Activated naive CD4-positive, alpha-beta T cell treated with anti-CD3 and anti-CD28 coated beads, Interleukin-2, amount 10 ng/mL, durations not matched to agents 7 days and 5 days (primary cell): Measurements from ENCODE around the gene TK1.

Experiments
- CTCF ChIA-PET: fragments of 350-600 bp; sonication (Branson Sonifier 250); formaldehyde crosslinking; loops from one replicate; lab custom pipeline; 2021; ENCODE audit warnings: antibody characterized with exemption; lab: Charles Lee
- DNase-seq: peaks from one replicate; pipeline ENCODE4 v3.0.0-alpha.2; 2020
- H3K27ac Mint-ChIP-seq: one replicate; pipeline ENCODE4 v1.8.0; 2021; ENCODE audit warnings: mild to moderate bottlenecking, moderate library complexity, mixed read lengths
- H3K27me3 Mint-ChIP-seq: one replicate; pipeline ENCODE4 v1.8.0; 2021; ENCODE audit warnings: mild to moderate bottlenecking, mixed read lengths
- H3K36me3 Mint-ChIP-seq: one replicate; pipeline ENCODE4 v1.8.0; 2021; ENCODE audit warnings: mixed read lengths
- H3K4me1 Mint-ChIP-seq: one replicate; pipeline ENCODE4 v1.8.0; 2021; ENCODE audit warnings: mixed read lengths
- H3K4me3 Mint-ChIP-seq: one replicate; pipeline ENCODE4 v1.8.0; 2021; ENCODE audit warnings: mild to moderate bottlenecking, moderate library complexity, mixed read lengths
- H3K9me3 Mint-ChIP-seq: one replicate; pipeline ENCODE4 v1.8.0; 2021; ENCODE audit warnings: mixed read lengths

TK1 gene

DNA sequence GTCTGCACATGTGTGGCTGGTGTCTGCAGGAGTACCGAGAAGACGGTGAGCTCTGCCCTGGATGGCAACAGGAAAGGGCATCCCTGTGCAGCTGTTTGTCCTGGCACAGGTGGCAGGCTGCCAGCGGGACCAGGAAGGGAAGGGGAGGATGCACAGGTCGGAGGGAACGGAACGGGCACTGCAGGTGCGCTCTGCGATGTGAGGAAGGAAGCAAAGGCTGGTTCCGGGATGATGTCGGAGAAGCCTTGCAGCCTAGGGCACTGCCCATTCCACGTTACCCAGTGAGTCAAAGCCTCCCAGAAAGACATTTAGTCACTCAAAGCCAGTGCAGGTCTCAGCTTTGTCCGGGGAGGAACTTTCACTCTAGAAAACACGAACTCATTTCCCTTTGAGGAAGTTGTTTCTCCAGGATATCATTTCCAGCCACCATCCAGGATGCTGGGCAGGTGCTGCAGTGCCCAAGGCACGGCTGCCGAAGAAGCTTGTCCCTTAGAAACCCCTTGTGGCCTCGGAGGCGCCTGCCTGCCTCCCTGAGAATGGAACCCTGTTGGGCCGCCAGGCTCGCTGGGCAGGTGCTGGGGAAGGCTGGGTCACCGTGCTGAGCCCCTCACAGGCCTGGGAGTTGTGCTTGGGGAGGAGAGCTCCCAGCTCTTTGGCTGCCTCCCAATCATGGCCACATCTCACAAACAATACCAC is 40.1 kb upstream of the TK1 start:
- no peak overlapping the region for H3K27ac Mint-ChIP-seq

DNA sequence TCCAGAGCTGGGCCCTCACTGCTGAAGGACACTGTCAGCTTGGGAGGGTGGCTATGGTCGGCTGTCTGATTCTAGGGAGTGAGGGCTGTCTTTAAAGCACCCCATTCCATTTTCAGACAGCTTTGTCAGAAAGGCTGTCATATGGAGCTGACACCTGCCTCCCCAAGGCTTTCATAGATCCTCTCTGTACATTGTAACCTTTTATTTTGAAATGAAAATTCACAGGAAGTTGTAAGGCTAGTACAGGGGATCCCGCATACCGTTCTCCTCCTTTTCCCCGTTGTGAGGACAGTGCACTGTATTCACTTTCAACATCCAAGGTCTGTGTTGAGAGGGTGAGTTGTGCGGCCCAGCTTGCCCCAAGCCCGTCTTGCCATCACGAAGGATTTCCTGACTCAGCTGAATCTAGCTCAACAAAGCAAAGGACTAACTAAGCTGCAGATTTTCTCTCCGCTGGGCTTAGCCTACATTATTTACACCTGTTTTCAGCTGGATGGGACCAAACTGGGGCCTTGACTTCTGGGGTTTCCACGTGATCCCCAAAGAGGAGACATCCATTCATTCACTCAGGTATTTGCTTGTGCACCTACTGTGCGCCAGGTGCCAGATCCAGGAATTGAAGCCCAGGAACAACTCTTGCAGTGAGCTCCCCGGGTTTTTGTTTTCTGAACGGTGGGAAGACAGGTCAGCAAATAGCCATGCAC is 39.4 kb upstream of the TK1 start:
- CTCF ChIA-PET, result interaction anchor here (1.4 to 1.8 kb wide), 3 partner anchors 25 to 141 kb away, joined by 3 to 8 read pairs (median 5); no protein-coding TSS in a partner anchor
- H3K4me3 Mint-ChIP-seq, result no peak overlapping the region
- peaks cover 6% of the 10 kb centered on the region for H3K4me1 Mint-ChIP-seq
- H3K27me3 Mint-ChIP-seq, result peaks cover 51% of the 10 kb centered on the region
- H3K27ac Mint-ChIP-seq, result no peak overlapping the region
- no peak for DNase-seq
- no peaks in the 10 kb centered on the region for H3K9me3 Mint-ChIP-seq
- H3K36me3 Mint-ChIP-seq, result peaks cover 34% of the 10 kb centered on the region

More for the DNA sequence above, 40.1 kb upstream of the TK1 start:
- CTCF ChIA-PET, result no interaction called here
- Mint-ChIP-seq H3K27me3 (peaks cover 58% of the 10 kb centered on the region), H3K9me3 (no peaks in the 10 kb centered on the region), H3K4me1 (peaks cover 6% of the 10 kb centered on the region), H3K4me3 (no peak overlapping the region), H3K36me3 (peaks cover 32% of the 10 kb centered on the region)
- DNase-seq, result no peak

- Mint-ChIP-seq H3K27me3 (peaks cover 42% of the 10 kb centered on the region), H3K9me3 (no peaks in the 10 kb centered on the region), H3K27ac (no peak overlapping the region), H3K36me3 (peaks cover 40% of the 10 kb centered on the region), H3K4me1 (peaks cover 6% of the 10 kb centered on the region), H3K4me3 (no peak overlapping the region)
- CTCF ChIA-PET, result interaction anchor here (0.7 to 1.8 kb wide), 4 partner anchors 26 to 500 kb away, joined by 3 to 8 read pairs (median 4); no protein-coding TSS in a partner anchor
- DNase-seq, result no peak
Measured at GRCh38 chr17:78225088-78225865, 38.4 kb upstream of the TK1 start.

DNA sequence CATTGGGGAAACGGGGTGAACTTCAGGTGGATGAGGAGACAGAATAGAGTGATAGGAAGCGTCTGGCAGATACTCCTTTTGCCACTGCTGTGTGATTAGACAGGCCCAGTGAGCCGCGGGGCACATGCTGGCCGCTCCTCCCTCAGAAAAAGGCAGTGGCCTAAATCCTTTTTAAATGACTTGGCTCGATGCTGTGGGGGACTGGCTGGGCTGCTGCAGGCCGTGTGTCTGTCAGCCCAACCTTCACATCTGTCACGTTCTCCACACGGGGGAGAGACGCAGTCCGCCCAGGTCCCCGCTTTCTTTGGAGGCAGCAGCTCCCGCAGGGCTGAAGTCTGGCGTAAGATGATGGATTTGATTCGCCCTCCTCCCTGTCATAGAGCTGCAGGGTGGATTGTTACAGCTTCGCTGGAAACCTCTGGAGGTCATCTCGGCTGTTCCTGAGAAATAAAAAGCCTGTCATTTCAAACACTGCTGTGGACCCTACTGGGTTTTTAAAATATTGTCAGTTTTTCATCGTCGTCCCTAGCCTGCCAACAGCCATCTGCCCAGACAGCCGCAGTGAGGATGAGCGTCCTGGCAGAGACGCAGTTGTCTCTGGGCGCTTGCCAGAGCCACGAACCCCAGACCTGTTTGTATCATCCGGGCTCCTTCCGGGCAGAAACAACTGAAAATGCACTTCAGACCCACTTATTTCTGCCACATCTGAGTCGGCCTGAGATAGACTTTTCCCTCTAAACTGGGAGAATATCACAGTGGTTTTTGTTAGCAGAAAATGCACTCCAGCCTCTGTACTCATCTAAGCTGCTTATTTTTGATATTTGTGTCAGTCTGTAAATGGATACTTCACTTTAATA is 37.6 kb upstream of the TK1 start:
- CTCF ChIA-PET, result interaction anchor here (1.8 kb wide), 1 partner anchor 26 kb away, joined by 8 read pairs; no protein-coding TSS in a partner anchor
- H3K27me3 Mint-ChIP-seq, result peaks cover 34% of the 10 kb centered on the region
- DNase-seq, result no peak
- no peak overlapping the region for H3K27ac Mint-ChIP-seq
- H3K36me3 Mint-ChIP-seq, result peaks cover 47% of the 10 kb centered on the region
- H3K9me3 Mint-ChIP-seq, result no peaks in the 10 kb centered on the region
- peaks cover 11% of the 10 kb centered on the region for H3K4me1 Mint-ChIP-seq
- H3K4me3 Mint-ChIP-seq, result no peak overlapping the region

- peaks cover 53% of the 10 kb centered on the region for H3K36me3 Mint-ChIP-seq
- no peak overlapping the region for H3K27ac Mint-ChIP-seq
- peaks cover 27% of the 10 kb centered on the region for H3K27me3 Mint-ChIP-seq
- no peaks in the 10 kb centered on the region for H3K9me3 Mint-ChIP-seq
- H3K4me3 Mint-ChIP-seq, result no peak overlapping the region
- CTCF ChIA-PET, result no interaction called here
- no peak for DNase-seq
- peaks cover 15% of the 10 kb centered on the region for H3K4me1 Mint-ChIP-seq
Measured at GRCh38 chr17:78223765-78224164, 36.9 kb upstream of the TK1 start.

- CTCF ChIA-PET, result no interaction called here
- Mint-ChIP-seq H3K27me3 (peaks cover 20% of the 10 kb centered on the region), H3K36me3 (peaks cover 56% of the 10 kb centered on the region), H3K27ac (peak overlapping the region; percentile 16), H3K4me3 (no peak overlapping the region), H3K4me1 (peaks cover 15% of the 10 kb centered on the region), H3K9me3 (no peaks in the 10 kb centered on the region)
- no peak for DNase-seq
Measured at GRCh38 chr17:78223061-78223460, 36.2 kb upstream of the TK1 start.

GRCh38 chr17:78219396-78220150 is 32.7 kb upstream of the TK1 start:
- peaks cover 27% of the 10 kb centered on the region for H3K4me1 Mint-ChIP-seq
- H3K4me3 Mint-ChIP-seq, result no peak overlapping the region
- no peaks in the 10 kb centered on the region for H3K27me3 Mint-ChIP-seq
- no peak for DNase-seq
- H3K36me3 Mint-ChIP-seq, result peaks cover 55% of the 10 kb centered on the region
- CTCF ChIA-PET, result no interaction called here
- peak overlapping the region; percentile 42 for H3K27ac Mint-ChIP-seq
- H3K9me3 Mint-ChIP-seq, result no peaks in the 10 kb centered on the region

- no peak for DNase-seq
- Mint-ChIP-seq H3K4me3 (peak overlapping the region; percentile 97), H3K27me3 (peaks cover 4% of the 10 kb centered on the region), H3K36me3 (peaks cover 25% of the 10 kb centered on the region), H3K9me3 (no peaks in the 10 kb centered on the region), H3K4me1 (peaks cover 32% of the 10 kb centered on the region), H3K27ac (peak overlapping the region; percentile 93)
- CTCF ChIA-PET, result interaction anchor here (1.2 kb wide), 1 partner anchor 36 kb away, joined by 3 read pairs; no protein-coding TSS in a partner anchor
Measured at GRCh38 chr17:78214706-78215061, 27.8 kb upstream of the TK1 start.

DNA sequence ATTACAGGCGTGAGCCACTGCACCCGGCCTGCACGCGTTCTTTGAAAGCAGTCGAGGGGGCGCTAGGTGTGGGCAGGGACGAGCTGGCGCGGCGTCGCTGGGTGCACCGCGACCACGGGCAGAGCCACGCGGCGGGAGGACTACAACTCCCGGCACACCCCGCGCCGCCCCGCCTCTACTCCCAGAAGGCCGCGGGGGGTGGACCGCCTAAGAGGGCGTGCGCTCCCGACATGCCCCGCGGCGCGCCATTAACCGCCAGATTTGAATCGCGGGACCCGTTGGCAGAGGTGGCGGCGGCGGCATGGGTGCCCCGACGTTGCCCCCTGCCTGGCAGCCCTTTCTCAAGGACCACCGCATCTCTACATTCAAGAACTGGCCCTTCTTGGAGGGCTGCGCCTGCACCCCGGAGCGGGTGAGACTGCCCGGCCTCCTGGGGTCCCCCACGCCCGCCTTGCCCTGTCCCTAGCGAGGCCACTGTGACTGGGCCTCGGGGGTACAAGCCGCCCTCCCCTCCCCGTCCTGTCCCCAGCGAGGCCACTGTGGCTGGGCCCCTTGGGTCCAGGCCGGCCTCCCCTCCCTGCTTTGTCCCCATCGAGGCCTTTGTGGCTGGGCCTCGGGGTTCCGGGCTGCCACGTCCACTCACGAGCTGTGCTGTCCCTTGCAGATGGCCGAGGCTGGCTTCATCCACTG is 27.3 kb upstream of the TK1 start, which contains the start of gene BIRC5:
BIRC5 (plus strand) TSS at position 238 of the 690 bp plus-strand sequence; CDS start at position 302, 64 bp downstream.
- no peaks in the 10 kb centered on the region for H3K9me3 Mint-ChIP-seq
- CTCF ChIA-PET, result interaction anchor here (1.2 kb wide), 1 partner anchor 36 kb away, joined by 3 read pairs; no protein-coding TSS in a partner anchor
- peaks cover 20% of the 10 kb centered on the region for H3K36me3 Mint-ChIP-seq
- peak within 1 kb of the TSS; percentile 93 for H3K27ac Mint-ChIP-seq
- H3K4me3 Mint-ChIP-seq, result peak within 1 kb of the TSS; percentile 97
- H3K4me1 Mint-ChIP-seq, result peaks cover 26% of the 10 kb centered on the region
- DNase-seq, result peak; percentile 94
- peaks cover 4% of the 10 kb centered on the region for H3K27me3 Mint-ChIP-seq

DNA sequence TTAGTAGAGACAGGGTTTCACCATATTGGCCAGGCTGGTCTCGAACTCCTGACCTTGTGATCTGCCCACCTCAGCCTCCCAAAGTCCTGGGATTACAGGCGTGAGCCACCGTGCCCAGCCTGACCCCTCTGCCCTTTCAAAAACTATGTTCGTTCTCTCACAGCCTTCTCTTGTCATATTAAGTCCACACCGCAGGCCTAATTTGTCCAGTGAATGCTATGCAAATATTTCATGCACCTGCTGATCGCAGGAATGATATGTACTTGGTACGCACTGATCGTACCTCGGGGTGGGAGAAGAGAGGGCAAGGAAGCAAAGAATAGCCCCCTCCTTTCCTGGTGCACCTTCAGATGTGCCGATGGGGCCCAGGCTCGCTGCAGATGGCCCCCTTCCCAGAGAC is 24.2 kb upstream of the TK1 start:
- H3K36me3 Mint-ChIP-seq, result peaks cover 7% of the 10 kb centered on the region
- DNase-seq, result no peak
- H3K9me3 Mint-ChIP-seq, result no peaks in the 10 kb centered on the region
- H3K27ac Mint-ChIP-seq, result no peak overlapping the region
- CTCF ChIA-PET, result no interaction called here
- no peak overlapping the region for H3K4me3 Mint-ChIP-seq
- peaks cover 18% of the 10 kb centered on the region for H3K4me1 Mint-ChIP-seq
- H3K27me3 Mint-ChIP-seq, result peaks cover 4% of the 10 kb centered on the region

GRCh38 chr17:78210111-78210510 is 23.3 kb upstream of the TK1 start:
- no peaks in the 10 kb centered on the region for H3K9me3 Mint-ChIP-seq
- DNase-seq, result no peak
- peaks cover 11% of the 10 kb centered on the region for H3K4me1 Mint-ChIP-seq
- peaks cover 2% of the 10 kb centered on the region for H3K36me3 Mint-ChIP-seq
- H3K4me3 Mint-ChIP-seq, result no peak overlapping the region
- CTCF ChIA-PET, result no interaction called here
- peaks cover 4% of the 10 kb centered on the region for H3K27me3 Mint-ChIP-seq
- no peak overlapping the region for H3K27ac Mint-ChIP-seq

GRCh38 chr17:78208486-78208885 is 21.6 kb upstream of the TK1 start:
- Mint-ChIP-seq H3K9me3 (no peaks in the 10 kb centered on the region), H3K4me3 (no peak overlapping the region)

More at GRCh38 chr17:78208486-78208885, 21.6 kb upstream of the TK1 start:
- H3K27ac Mint-ChIP-seq, result no peak overlapping the region
- H3K27me3 Mint-ChIP-seq, result peaks cover 4% of the 10 kb centered on the region
- H3K4me1 Mint-ChIP-seq, result peaks cover under 1% of the 10 kb centered on the region
- CTCF ChIA-PET, result no interaction called here
- no peaks in the 10 kb centered on the region for H3K36me3 Mint-ChIP-seq
- no peak for DNase-seq
